IPS-15b (cell line): ENCODE results near the gene HSPA1B.

ENCODE experiments used
- H3K27me3 ChIP-seq: one replicate; pipeline ENCODE4 v1.6.1; 2013; ENCODE audit warnings: low read length; ENCODE audit not compliant: control insufficient read depth, insufficient read depth
- H3K36me3 ChIP-seq: one replicate; pipeline ENCODE4 v1.6.1; 2013; ENCODE audit warnings: low read length; ENCODE audit not compliant: control insufficient read depth, insufficient read depth
- H3K4me1 ChIP-seq: one replicate; pipeline ENCODE4 v1.6.1; 2013; ENCODE audit warnings: mild to moderate bottlenecking, low read length; ENCODE audit not compliant: control insufficient read depth, insufficient read depth
- H3K4me3 ChIP-seq: one replicate; pipeline ENCODE4 v1.5.1; 2013; ENCODE audit warnings: low read depth, low read length
- H3K9ac ChIP-seq: one replicate; pipeline ENCODE4 v1.6.1; 2013; ENCODE audit warnings: low read depth, mild to moderate bottlenecking, low read length
- H3K9me3 ChIP-seq: one replicate; pipeline ENCODE4 v1.6.1; 2013; ENCODE audit warnings: mild to moderate bottlenecking, low read length; ENCODE audit not compliant: control insufficient read depth, insufficient read depth

The HSPA1B gene

GRCh38 chr6:31869343-31869742 lies 41.8 kb downstream of the HSPA1B start:
- no peak overlapping the region for H3K9ac ChIP-seq

GRCh38 chr6:31870385-31870921 lies 42.9 kb downstream of the HSPA1B start:
- Histone ChIP-seq H3K9me3 (no peaks in the 10 kb centered on the region), H3K36me3 (no peaks in the 10 kb centered on the region), H3K4me3 (no peak overlapping the region), H3K27me3 (no peaks in the 10 kb centered on the region), H3K9ac (no peak overlapping the region), H3K4me1 (peaks cover 5% of the 10 kb centered on the region)

More at GRCh38 chr6:31869343-31869742, 41.8 kb downstream of the HSPA1B start:
- Histone ChIP-seq H3K36me3 (no peaks in the 10 kb centered on the region), H3K9me3 (no peaks in the 10 kb centered on the region), H3K27me3 (no peaks in the 10 kb centered on the region), H3K4me3 (no peak overlapping the region), H3K4me1 (peaks cover 5% of the 10 kb centered on the region)

- Histone ChIP-seq H3K36me3 (no peaks in the 10 kb centered on the region), H3K9me3 (no peaks in the 10 kb centered on the region), H3K4me3 (no peak overlapping the region), H3K27me3 (no peaks in the 10 kb centered on the region), H3K9ac (no peak overlapping the region), H3K4me1 (peaks cover 5% of the 10 kb centered on the region)
These were observed 43.6 kb downstream of the HSPA1B start for GRCh38 chr6:31871046-31871659.

- no peaks in the 10 kb centered on the region for H3K9me3 ChIP-seq
- no peaks in the 10 kb centered on the region for H3K27me3 ChIP-seq
- peaks cover 5% of the 10 kb centered on the region for H3K4me1 ChIP-seq
- no peak overlapping the region for H3K4me3 ChIP-seq
- no peak overlapping the region for H3K9ac ChIP-seq
- H3K36me3 ChIP-seq, result no peaks in the 10 kb centered on the region
These were observed 46.6 kb downstream of the HSPA1B start for GRCh38 chr6:31874084-31874670.

- no peaks in the 10 kb centered on the region for H3K9me3 ChIP-seq
- H3K9ac ChIP-seq, result no peak overlapping the region
- H3K27me3 ChIP-seq, result no peaks in the 10 kb centered on the region
These were observed 47.5 kb downstream of the HSPA1B start for GRCh38 chr6:31874836-31875572.

GRCh38 chr6:31875877-31876276 lies 48.3 kb downstream of the HSPA1B start:
- Histone ChIP-seq H3K27me3 (no peaks in the 10 kb centered on the region), H3K36me3 (peaks cover 13% of the 10 kb centered on the region), H3K9me3 (no peaks in the 10 kb centered on the region), H3K4me1 (peaks cover 5% of the 10 kb centered on the region), H3K9ac (no peak overlapping the region), H3K4me3 (no peak overlapping the region)

More at GRCh38 chr6:31874836-31875572, 47.5 kb downstream of the HSPA1B start:
- Histone ChIP-seq H3K36me3 (peaks cover 5% of the 10 kb centered on the region), H3K4me3 (no peak overlapping the region), H3K4me1 (peaks cover 5% of the 10 kb centered on the region)

GRCh38 chr6:31876357-31876756 lies 48.8 kb downstream of the HSPA1B start:
- Histone ChIP-seq H3K4me1 (no peaks in the 10 kb centered on the region), H3K4me3 (no peak overlapping the region), H3K9ac (no peak overlapping the region), H3K36me3 (peaks cover 18% of the 10 kb centered on the region), H3K27me3 (no peaks in the 10 kb centered on the region), H3K9me3 (no peaks in the 10 kb centered on the region)

- H3K36me3 ChIP-seq, result peaks cover 20% of the 10 kb centered on the region
- no peaks in the 10 kb centered on the region for H3K27me3 ChIP-seq
- H3K4me1 ChIP-seq, result no peaks in the 10 kb centered on the region
- no peak overlapping the region for H3K9ac ChIP-seq
- H3K9me3 ChIP-seq, result no peaks in the 10 kb centered on the region
- no peak overlapping the region for H3K4me3 ChIP-seq
These were observed 49.6 kb downstream of the HSPA1B start for GRCh38 chr6:31877125-31877650.

GRCh38 chr6:31877651-31878161 lies 50.2 kb downstream of the HSPA1B start:
- Histone ChIP-seq H3K9ac (no peak overlapping the region), H3K27me3 (no peaks in the 10 kb centered on the region), H3K4me3 (no peak overlapping the region), H3K36me3 (peaks cover 25% of the 10 kb centered on the region), H3K4me1 (no peaks in the 10 kb centered on the region), H3K9me3 (no peaks in the 10 kb centered on the region)

- H3K9ac ChIP-seq, result no peak overlapping the region
- H3K9me3 ChIP-seq, result no peaks in the 10 kb centered on the region
- H3K4me1 ChIP-seq, result no peaks in the 10 kb centered on the region
- no peaks in the 10 kb centered on the region for H3K27me3 ChIP-seq
- H3K36me3 ChIP-seq, result peaks cover 29% of the 10 kb centered on the region
- H3K4me3 ChIP-seq, result no peak overlapping the region
These were observed 50.7 kb downstream of the HSPA1B start for GRCh38 chr6:31878222-31878621.

GRCh38 chr6:31878726-31879125 lies 51.2 kb downstream of the HSPA1B start, which contains the start of gene SLC44A4:
Gene SLC44A4, minus strand, starts transcription at chr6:31878997. Its CDS starts 17 bp downstream, at chr6:31878980.
- Histone ChIP-seq H3K9ac (no peak within 1 kb of the TSS), H3K9me3 (no peaks in the 10 kb centered on the region), H3K27me3 (no peaks in the 10 kb centered on the region), H3K4me3 (peak within 1 kb of the TSS; percentile 26), H3K36me3 (peaks cover 34% of the 10 kb centered on the region), H3K4me1 (no peaks in the 10 kb centered on the region)
